ENCODE results near the gene PHKB. TPM values are rescaled to one million over a fixed set of nuclear protein-coding genes. Genes with fewer than 3 reads are reported as not detected.

Gene PHKB
- total RNA-seq, 1 donor: 79.3 TPM

DNA sequence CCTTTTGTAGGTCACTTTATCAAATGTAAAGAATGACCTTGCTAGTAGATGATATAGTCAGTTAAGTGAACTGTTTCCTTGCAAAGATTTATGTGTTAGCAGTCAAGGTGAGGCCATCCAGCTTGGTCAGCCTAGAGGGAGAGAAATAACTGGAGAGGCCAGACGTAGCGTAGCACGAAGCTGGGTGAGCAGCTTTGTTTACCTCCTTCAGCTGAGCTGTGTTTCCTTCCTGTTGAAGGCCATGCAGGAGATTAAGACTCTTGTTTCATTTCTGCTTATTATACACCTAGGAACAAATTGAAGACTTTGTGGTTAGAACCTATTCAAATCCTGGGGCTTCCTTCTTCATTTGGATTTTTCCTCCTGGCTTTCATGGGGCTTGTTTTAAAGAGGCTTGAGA, 267.1 kb downstream of the PHKB start:
- no peak for TF ChIP-seq CTCF (IDR thresholded peaks at IDR 0.05; ENCODE audit: insufficient read depth, low read length)
- H3K4me3 ChIP-seq (ENCODE audit: low read depth, low read length): no peak overlapping the region
- no peak for DNase-seq (ENCODE audit: low read depth)

- TF ChIP-seq CTCF (IDR thresholded peaks at IDR 0.05; ENCODE audit: insufficient read depth, low read length): no peak
- no peak overlapping the region for H3K4me3 ChIP-seq (ENCODE audit: low read depth, low read length)
- no peak for DNase-seq (ENCODE audit: low read depth)
Observed at GRCh38 chr16:47729701-47730100, 268.6 kb downstream of the PHKB start.

- peak; percentile 99 for DNase-seq (ENCODE audit: low read depth)
- H3K4me3 ChIP-seq (ENCODE audit: low read depth, low read length): no peak overlapping the region
- no peak for TF ChIP-seq CTCF (IDR thresholded peaks at IDR 0.05; ENCODE audit: insufficient read depth, low read length)
Observed at GRCh38 chr16:47731252-47731651, 270.1 kb downstream of the PHKB start.

DNA sequence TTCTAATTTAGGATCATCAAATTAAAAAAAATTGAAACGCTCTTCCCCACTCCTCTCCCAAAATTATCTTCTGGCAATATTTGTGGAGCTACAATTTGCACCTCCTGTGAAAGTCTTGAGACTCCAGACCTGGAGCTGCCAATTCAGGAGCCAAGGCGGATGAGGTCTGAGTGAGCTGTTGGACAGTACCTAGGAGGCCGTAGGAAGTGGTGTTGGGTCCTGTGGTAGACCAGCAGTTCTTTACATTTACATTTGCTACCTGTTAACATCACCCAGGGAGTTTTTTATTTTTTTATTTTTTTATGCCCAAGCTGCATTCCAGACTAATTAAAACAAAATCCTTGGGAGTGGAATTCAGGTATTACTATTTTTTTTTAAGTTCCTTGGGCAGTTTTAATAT, 271.0 kb downstream of the PHKB start:
- no peak overlapping the region for H3K4me3 ChIP-seq (ENCODE audit: low read depth, low read length)
- no peak for DNase-seq (ENCODE audit: low read depth)
- TF ChIP-seq CTCF (IDR thresholded peaks at IDR 0.05; ENCODE audit: insufficient read depth, low read length): no peak

DNA sequence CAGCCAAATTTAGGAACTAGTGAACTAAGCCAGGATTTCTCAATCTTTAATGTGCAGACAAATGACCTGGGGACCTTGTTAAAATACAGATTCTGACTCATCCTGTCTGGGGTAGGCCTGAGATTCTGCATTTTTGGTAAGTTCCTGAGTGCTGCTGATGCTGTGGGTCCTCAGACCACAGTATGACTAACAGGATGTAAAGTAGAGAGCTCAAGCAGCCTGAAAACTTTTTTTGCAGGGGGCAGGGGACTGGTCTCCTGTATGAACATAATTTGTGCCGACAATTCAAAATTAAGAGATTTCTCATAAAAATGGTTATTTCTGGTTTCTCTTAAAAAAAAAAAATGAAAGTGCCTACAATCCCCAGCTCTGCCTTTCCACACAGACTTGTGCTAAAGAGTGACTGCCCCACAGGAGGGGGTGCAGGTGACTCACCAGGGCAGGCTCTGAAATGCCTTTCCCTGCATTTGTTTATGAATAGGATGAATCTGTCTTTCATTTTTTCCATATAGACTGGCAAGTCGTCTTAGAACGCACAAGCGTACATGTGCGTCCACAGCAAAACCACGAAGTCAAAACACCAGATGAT, 271.5 kb downstream of the PHKB start:
- DNase-seq (ENCODE audit: low read depth): peak; percentile 91
- TF ChIP-seq CTCF (IDR thresholded peaks at IDR 0.05; ENCODE audit: insufficient read depth, low read length): no peak
- H3K4me3 ChIP-seq (ENCODE audit: low read depth, low read length): peak overlapping the region; percentile 26

DNA sequence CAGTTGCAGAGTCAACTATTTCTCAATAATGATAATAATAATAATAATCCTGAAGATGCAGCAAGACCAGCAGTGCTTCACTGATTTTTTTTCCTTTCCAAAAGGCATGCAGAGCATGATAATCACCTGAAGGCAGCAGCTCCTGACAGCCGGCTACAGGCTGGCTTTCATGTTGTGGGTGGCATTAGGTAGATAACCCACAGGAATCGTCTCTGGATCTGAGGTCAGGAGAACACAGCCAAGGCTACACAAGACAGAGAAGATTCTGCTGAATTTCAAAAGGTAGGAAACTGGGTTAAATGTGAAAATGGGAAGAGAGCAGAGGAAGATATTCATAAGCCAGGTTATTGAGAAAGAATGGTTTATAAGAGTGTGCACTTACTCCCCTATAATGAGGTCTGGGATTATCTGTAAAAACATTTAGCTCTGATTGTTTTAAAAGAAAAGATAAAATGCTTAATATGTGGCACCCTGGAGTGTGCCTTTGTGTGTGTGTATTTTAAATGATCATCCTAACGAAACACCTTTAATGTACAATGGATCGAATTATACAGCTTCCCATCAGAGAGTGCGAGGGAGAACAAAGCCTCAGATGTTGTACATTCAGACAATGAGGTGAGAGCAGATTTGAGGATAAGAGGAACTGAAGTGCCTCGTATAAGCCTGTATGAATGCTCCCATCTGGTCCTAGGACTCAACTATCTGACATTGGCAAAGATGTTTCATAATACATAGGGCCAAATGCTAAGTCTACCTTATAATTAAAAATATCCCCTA, 273.1 kb downstream of the PHKB start:
- H3K4me3 ChIP-seq (ENCODE audit: low read depth, low read length): no peak overlapping the region
- no peak for TF ChIP-seq CTCF (IDR thresholded peaks at IDR 0.05; ENCODE audit: insufficient read depth, low read length)
- DNase-seq (ENCODE audit: low read depth): no peak
